Measurements from ENCODE around the gene MACROH2A2.
"Not testable (repeated sequence)": the region's sequence is repeated elsewhere in the genome, so short reads cannot be mapped to it uniquely, and the experiment has no call there.

The MACROH2A2 gene

GRCh38 chr10:70132098-70133029 is 79.7 kb downstream of the MACROH2A2 start, which contains the start of gene AIFM2:
Gene AIFM2 (minus strand): TSS chr10:70132825. CDS start chr10:70124084, 8,741 bp downstream.
- no peak for DNase-seq

- DNase-seq = no peak
Observed at GRCh38 chr10:70135046-70135445, 82.4 kb downstream of the MACROH2A2 start.

DNA sequence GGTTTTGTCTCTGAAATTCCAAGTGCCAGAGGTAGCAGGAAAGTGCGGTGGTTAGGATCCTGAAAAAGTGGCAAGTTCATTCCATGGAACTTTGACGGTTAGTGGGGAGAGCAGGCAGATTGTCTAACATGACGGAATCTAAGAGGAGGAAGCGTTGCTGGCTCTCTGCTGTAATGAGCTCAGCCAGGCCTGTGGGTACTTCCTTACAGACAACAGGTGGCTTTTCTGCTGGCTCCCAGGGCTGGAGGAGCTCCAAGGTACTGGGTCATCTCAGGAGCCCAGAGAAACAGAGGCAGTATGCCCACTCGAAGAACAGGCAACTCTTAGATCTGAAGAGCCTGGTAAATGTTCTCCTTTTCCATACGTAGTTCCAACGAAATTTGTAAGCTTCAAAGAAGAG is 83.0 kb downstream of the MACROH2A2 start:
- DNase-seq = no peak

DNA sequence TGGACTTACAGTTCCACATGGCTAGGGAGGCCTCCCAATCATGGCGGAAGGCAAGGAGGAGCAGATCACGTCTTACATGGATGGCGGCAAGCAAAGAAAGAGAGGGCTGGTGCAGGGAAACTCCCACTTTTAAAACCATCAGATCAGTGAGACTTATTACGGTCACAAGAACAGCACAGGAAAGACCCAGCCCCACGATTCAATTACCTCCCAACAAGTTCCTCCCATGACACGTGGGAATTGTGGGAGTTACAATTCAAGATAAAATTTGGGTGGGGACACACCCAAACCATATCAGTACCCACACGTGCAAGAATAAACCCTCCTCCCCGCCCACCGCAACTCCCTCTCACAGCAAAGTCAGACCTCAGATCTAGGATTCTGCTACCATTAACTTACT is 84.5 kb downstream of the MACROH2A2 start:
- no peak for DNase-seq

DNA sequence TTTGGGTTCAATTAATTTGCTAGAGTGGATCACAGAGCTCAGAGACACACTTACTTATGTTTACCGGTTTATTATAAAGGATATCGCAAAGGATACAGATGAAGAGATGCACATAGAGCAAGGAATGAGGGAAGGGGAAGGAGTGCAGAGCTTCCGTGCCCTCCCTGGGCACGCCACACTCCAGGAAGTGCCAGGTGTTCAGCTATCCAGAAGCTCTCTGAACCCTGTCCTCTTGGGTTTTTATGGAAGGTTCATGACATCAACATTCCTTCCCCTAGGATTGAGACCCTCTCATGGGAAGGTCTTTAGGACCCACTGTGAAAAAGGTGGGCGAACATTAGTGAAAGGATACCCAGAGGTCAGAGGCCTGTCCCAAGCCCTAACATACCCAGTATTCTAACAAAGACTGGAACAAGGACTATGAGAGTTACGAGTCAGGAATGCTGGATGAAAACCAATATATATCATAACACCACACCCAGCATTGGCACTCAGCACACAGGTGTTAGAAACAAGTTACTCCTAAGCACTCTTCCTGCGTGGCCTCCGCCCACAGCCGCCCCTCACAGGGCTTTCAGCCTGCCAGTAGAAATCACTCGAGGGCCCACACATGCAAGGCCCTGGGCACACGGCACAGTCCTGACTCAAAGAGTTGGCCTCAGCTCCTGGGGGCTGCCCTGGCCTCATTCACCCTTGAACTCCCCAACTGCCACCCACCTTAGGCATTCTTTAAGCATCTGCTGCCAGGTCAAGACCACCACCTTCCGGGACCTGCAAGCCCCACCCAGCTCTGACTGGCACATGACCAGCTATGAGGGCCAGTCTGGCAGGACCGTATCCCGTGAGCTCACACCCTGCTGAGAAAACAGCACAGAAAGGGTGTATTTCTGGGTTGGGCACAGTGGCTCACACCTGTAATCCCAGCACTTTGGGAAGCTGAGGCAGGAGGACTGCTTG is 85.6 kb downstream of the MACROH2A2 start:
- DNase-seq = no peak

DNA sequence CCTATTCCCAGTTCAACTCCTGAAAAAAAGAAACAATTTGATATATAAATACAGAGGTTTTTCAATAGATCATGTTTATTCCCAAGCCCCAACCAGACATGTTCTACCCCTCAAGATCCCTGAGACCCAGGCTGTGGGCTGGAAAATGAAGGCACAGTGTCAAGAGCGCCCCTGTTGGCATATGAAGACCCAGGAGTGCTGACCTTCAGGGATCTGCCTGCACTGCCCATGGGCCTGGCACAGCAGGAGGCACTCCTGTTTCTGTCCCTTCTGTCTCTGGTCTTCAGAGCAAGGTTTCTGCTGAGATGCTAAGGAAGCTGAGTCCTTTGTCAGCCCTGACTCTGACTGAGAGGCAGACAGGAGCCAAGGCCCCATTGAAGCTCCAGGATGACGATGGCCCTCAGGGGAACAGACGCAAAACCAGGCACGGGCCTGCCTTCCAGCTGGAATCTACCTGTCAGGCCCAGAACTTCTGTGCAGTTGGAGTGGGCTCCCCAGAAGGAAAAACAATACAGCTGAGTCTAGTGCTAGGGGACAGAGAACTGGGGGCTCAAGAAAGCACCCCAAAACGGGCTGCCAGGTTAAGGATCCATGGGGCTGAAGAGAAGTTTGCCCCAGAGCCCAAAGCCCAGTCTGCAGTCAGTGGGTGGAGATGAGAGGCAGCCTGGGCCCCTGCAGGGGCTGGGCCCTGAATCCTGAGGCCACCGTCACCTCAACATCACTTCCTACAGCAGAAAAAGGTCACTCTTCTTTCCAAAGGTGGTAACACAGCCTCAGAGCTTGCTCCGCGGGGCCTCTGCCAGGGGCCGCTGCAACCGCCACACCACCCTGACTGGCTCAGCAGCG is 86.7 kb downstream of the MACROH2A2 start:
- no peak for DNase-seq

DNA sequence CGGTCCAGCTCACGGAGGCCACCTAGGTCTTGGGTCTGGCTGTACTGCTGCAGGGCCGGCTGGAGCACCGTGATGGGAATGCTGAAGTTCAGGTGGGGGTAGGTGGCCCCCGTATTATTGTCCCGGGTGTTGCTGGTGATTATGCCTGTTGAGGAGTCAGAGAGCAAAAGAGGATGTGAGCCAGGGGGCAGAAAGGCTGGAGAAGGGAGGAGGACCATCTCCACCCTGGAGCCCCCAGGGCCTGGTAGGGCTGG is 87.3 kb downstream of the MACROH2A2 start:
- DNase-seq = no peak

- DNase-seq = no peak
Observed at GRCh38 chr10:70140297-70140696, 87.7 kb downstream of the MACROH2A2 start.

- no peak for DNase-seq
Observed at GRCh38 chr10:70142555-70142954, 89.9 kb downstream of the MACROH2A2 start.

DNA sequence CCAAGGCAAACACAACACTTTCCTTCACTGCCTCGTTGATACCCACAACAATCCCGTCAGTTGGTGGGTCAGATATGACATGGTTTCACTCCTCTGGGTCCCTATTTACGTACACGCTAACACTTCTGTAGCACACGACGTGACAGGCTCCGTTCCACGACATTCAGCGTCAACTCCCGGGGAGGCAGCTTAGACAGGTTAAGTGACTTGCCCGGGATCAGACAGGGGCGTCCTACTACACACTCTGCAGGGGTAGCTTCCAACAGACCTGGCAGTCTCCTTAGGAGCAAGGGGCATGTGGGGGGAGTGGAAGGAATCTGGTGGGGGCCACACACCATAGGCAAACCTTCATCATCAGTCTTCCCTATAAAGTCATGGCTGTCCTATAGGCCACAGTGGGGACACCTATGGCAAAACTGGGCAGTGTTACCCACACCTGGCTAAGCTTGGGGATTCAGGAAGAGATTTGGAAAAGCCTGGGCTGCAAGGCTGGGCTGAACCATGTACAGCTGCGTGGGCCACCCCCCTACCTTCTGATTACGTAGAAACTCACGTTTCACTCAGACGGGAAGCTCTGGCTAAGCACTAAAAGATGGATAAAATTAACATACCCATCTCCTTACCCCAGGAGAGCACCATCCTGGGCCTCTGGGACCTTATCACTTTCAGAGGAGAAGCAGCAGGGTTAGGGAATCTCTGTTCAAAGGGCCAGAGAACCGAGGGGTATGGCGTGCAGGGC is 91.9 kb downstream of the MACROH2A2 start:
- DNase-seq = no peak

DNA sequence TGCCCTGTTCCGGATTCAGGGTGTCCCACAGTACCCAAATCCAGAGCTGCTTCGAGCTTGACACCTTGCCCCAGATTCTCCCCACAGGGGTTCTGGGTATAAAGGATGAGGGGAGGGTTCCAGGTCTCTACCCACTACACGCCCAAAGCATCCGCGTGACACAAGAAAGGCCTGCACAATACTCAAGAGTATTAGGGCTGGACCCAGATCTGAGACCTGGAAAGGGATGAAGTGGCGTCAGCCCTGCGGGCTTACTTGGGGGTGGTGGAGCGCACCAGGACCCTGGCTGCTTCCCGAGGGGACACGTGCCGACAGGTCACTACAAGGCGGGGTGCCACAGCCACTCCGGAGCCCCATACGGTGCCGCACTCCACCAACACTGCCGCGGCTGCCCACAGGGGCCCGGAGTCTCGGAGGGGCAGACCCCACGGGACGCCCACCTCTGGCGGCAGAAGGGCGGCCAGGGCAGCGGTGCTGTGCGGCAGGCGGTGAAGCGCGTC is 92.6 kb downstream of the MACROH2A2 start:
- no peak for DNase-seq

- DNase-seq = peak; percentile 56
Observed at GRCh38 chr10:70145666-70146488, 93.2 kb downstream of the MACROH2A2 start.

- DNase-seq = peak; percentile 85
Observed at GRCh38 chr10:70146489-70147258, 94.0 kb downstream of the MACROH2A2 start, which contains the start of gene TYSND1. Gene TYSND1 (minus strand): TSS chr10:70146700. CDS start chr10:70146586, 114 bp downstream.

DNA sequence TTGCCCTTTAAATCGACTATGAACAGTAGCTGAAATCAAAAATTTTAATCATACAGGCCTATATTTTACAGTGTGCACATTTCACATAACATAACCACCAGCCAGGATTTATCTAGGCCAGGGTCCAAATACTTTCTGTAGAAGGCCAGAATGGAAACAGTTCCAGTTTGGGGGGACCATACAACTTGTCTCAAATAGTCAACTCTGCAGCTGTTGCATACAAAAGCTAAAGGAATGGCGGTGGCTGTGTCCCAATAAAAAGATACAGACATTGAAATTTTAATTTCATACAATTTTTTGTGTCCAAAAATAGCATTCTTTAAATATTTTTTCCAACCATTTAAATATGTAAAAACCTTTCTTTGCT is 94.6 kb downstream of the MACROH2A2 start:
- no peak for DNase-seq

GRCh38 chr10:70148516-70148915 is 95.9 kb downstream of the MACROH2A2 start:
- DNase-seq = no peak

GRCh38 chr10:70155255-70155838 is 102.7 kb downstream of the MACROH2A2 start:
- no peak for DNase-seq

GRCh38 chr10:70158113-70158512 is 105.5 kb downstream of the MACROH2A2 start:
- DNase-seq = no peak

DNA sequence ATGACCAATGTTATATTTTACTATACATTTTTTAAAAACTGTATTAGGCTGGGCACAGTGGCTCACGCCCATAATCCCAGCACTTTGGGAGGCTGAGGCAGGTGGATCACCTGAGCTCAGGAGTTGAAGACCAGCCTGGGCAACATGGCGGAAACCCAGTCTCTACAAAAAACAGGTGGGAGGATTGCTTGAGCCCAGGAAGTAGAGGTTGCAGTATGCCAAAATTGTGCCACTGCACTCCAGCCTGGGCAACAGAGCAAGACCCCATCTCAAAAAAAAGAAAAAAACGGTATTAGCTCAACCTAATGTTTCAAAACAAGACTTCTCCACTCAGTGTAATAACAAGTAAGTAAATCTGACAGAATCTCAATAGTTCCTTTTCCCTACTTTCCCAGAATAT is 106.7 kb downstream of the MACROH2A2 start:
- not testable (repeated sequence) for DNase-seq

DNA sequence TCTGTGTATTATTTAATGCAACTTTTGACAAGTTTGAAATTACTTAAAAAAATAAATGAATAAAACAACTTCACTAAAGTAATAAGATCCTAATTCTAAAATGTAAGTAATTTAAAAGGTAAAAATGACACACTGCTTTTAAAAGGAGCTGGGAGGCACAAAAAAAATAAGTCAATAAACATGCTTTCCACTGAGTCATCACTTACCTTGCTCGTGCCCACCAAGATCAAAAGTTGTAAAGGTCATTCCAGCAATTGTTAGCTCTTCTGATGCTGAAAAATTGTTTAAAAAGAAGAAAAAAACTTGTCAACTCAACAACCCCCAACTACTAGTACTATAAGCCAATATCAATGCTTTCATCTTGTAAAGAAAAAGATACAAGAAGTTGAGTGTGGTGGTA is 108.2 kb downstream of the MACROH2A2 start:
- no peak for DNase-seq

Data from activated CD4-positive, alpha-beta T cell treated with anti-CD3 and anti-CD28 coated beads for 1 hour (primary cell).